H9 (cell line): ENCODE data around the gene TUSC7. TPM values are rescaled to one million over a fixed set of nuclear protein-coding genes. Genes with fewer than 3 reads are reported as not detected.

Source experiments
- DNase-seq: peaks from one replicate; pipeline ENCODE4 v3.0.0-alpha.2; 2017
- H2AFZ ChIP-seq: one replicate; pipeline ENCODE4 v1.6.1; 2013; ENCODE audit warnings: mild to moderate bottlenecking, low read length, control low read depth, moderate library complexity
- H2AK5ac ChIP-seq: 2 replicates; pipeline ENCODE4 v1.6.1; 2013; ENCODE audit warnings: low read length, control low read depth, mixed read lengths; ENCODE audit not compliant: insufficient read length
- H2BK120ac ChIP-seq: one replicate; pipeline ENCODE4 v1.6.1; 2013; ENCODE audit warnings: low read depth, mild to moderate bottlenecking, low read length, control low read depth, inconsistent platforms; ENCODE audit not compliant: poor library complexity, severe bottlenecking
- H2BK12ac ChIP-seq: 2 replicates; pipeline ENCODE4 v1.6.1; 2013; ENCODE audit warnings: low read length, control low read depth, mixed read lengths, low read depth; ENCODE audit not compliant: insufficient read length
- H2BK15ac ChIP-seq: 2 replicates; pipeline ENCODE4 v1.6.1; 2013; ENCODE audit warnings: low read depth, low read length, control low read depth
- H2BK20ac ChIP-seq: one replicate; pipeline ENCODE4 v1.6.1; 2013; ENCODE audit warnings: low read depth, mild to moderate bottlenecking, low read length, control low read depth, inconsistent platforms; ENCODE audit not compliant: poor library complexity, severe bottlenecking
- H2BK5ac ChIP-seq: 2 replicates; pipeline ENCODE4 v1.6.1; 2013; ENCODE audit warnings: low read length, control low read depth, mixed read lengths; ENCODE audit not compliant: insufficient read length
- H3K14ac ChIP-seq: 2 replicates; pipeline ENCODE4 v1.6.1; 2013; ENCODE audit warnings: low read length, control low read depth; ENCODE audit not compliant: insufficient read depth
- H3K18ac ChIP-seq: 2 replicates; pipeline ENCODE4 v1.6.1; 2013; ENCODE audit warnings: low read depth, mild to moderate bottlenecking, mixed read lengths, low read length, control low read depth; ENCODE audit not compliant: insufficient read length
- H3K23ac ChIP-seq: 2 replicates; pipeline ENCODE4 v1.6.1; 2013; ENCODE audit warnings: low read length, control low read depth, mixed read lengths, low read depth; ENCODE audit not compliant: insufficient read length
- H3K23me2 ChIP-seq: 2 replicates; pipeline ENCODE4 v1.6.1; 2013; ENCODE audit warnings: low read depth, mild to moderate bottlenecking, mixed read lengths, low read length, control low read depth; ENCODE audit not compliant: insufficient read length, poor library complexity, severe bottlenecking
- H3K27ac ChIP-seq: 2 replicates; pipeline ENCODE4 v1.5.1; 2013; ENCODE audit warnings: low read length, control low read depth, mixed read lengths, low read depth; ENCODE audit not compliant: insufficient read length
- H3K27me3 ChIP-seq: 2 replicates; pipeline ENCODE4 v1.6.1; 2013; ENCODE audit warnings: low read length, control low read depth, inconsistent platforms; ENCODE audit not compliant: insufficient read depth
- H3K4ac ChIP-seq: 2 replicates; pipeline ENCODE4 v1.6.1; 2013; ENCODE audit warnings: low read depth, mild to moderate bottlenecking, control low read depth, inconsistent platforms, low read length, moderate library complexity
- H3K4me1 ChIP-seq: 2 replicates; pipeline ENCODE4 v1.6.1; 2013; ENCODE audit warnings: low read length, control low read depth, inconsistent platforms; ENCODE audit not compliant: insufficient read depth
- H3K4me2 ChIP-seq: 2 replicates; pipeline ENCODE4 v1.6.1; 2013; ENCODE audit warnings: low read length, control low read depth, mixed read lengths; ENCODE audit not compliant: insufficient read length, insufficient read depth
- H3K56ac ChIP-seq: 2 replicates; pipeline ENCODE4 v1.6.1; 2013; ENCODE audit warnings: low read depth, mild to moderate bottlenecking, mixed read lengths, low read length, control low read depth; ENCODE audit not compliant: insufficient read length
- H3K79me1 ChIP-seq: 2 replicates; pipeline ENCODE4 v1.6.1; 2013; ENCODE audit warnings: low read depth, mild to moderate bottlenecking, moderate library complexity, low read length, control low read depth, inconsistent platforms; ENCODE audit not compliant: insufficient read depth, poor library complexity, severe bottlenecking
- H3K79me2 ChIP-seq: 2 replicates; pipeline ENCODE4 v1.6.1; 2013; ENCODE audit warnings: low read length, control low read depth, inconsistent platforms; ENCODE audit not compliant: insufficient read depth
- H3K9ac ChIP-seq: 2 replicates; pipeline ENCODE4 v1.6.1; 2013; ENCODE audit warnings: low read length, control low read depth, mixed read lengths; ENCODE audit not compliant: insufficient read length; ENCODE audit errors: extremely low read depth
- H3K9me3 ChIP-seq: one replicate; pipeline ENCODE4 v1.6.1; 2013; ENCODE audit warnings: low read depth, low read length, inconsistent platforms; ENCODE audit not compliant: control insufficient read depth
- H3T11ph ChIP-seq: one replicate; pipeline ENCODE4 v1.6.1; 2013; ENCODE audit warnings: mild to moderate bottlenecking, low read length, control low read depth, inconsistent platforms
- H4K20me1 ChIP-seq: one replicate; pipeline ENCODE4 v1.6.1; 2013; ENCODE audit not compliant: control insufficient read depth, insufficient read length, insufficient read depth
- H4K5ac ChIP-seq: 2 replicates; pipeline ENCODE4 v1.6.1; 2013; ENCODE audit warnings: low read depth, mild to moderate bottlenecking, mixed read lengths, low read length, control low read depth; ENCODE audit not compliant: insufficient read length
- H4K8ac ChIP-seq: replicated peaks from 2 replicates; pipeline ENCODE4 v1.6.1; 2013; ENCODE audit warnings: low read length, control low read depth, mixed read lengths, low read depth; ENCODE audit not compliant: insufficient read length
- H4K91ac ChIP-seq: 2 replicates; pipeline ENCODE4 v1.6.1; 2013; ENCODE audit warnings: low read depth, mild to moderate bottlenecking, moderate library complexity, mixed read lengths, low read length, control low read depth; ENCODE audit not compliant: insufficient read length
- H3K27ac Mint-ChIP-seq, 3 experiments: 2 replicates in 2 of 3; 3 replicates in 1 of 3; pipeline ENCODE4 v1.8.0; 2020 to 2021; ENCODE audit warnings: mixed read lengths in 3 of 3, mild to moderate bottlenecking in 1 of 3, moderate library complexity in 1 of 3
- H3K27me3 Mint-ChIP-seq: 2 replicates; pipeline ENCODE4 v1.8.0; 2021; ENCODE audit warnings: low read depth, mild to moderate bottlenecking, moderate library complexity, mixed read lengths
- H3K36me3 Mint-ChIP-seq, 3 experiments: 2 replicates in 2 of 3; 3 replicates in 1 of 3; pipeline ENCODE4 v1.8.0; 2020 to 2021; ENCODE audit warnings: low read depth in 3 of 3, mixed read lengths in 3 of 3; ENCODE audit not compliant: insufficient read depth in 1 of 3
- H3K4me1 Mint-ChIP-seq, 2 experiments: 2 replicates each; pipeline ENCODE4 v1.8.0; 2020; ENCODE audit warnings: mixed read lengths in 2 of 2
- H3K4me3 Mint-ChIP-seq, 2 experiments: 2 replicates in 1 of 2; 3 replicates in 1 of 2; pipeline ENCODE4 v1.8.0; 2020 to 2021; ENCODE audit warnings: mild to moderate bottlenecking in 2 of 2, mixed read lengths in 2 of 2, moderate library complexity in 1 of 2
- H3K9me3 Mint-ChIP-seq, 2 experiments: 2 replicates in 1 of 2; 3 replicates in 1 of 2; pipeline ENCODE4 v1.8.0; 2020; ENCODE audit warnings: mild to moderate bottlenecking in 2 of 2, mixed read lengths in 2 of 2, moderate library complexity in 1 of 2
- CTCF ChIP-seq: fragments of 200-600 bp; sonication (generic); conservative IDR thresholded peaks from 3 replicates; pipeline ENCODE4 v1.8.0; 2021; ENCODE audit warnings: antibody characterized with exemption, mild to moderate bottlenecking
- WGBS: extraction: QIAGEN DNeasy Blood & Tissue Kit; methylation state at CpG from one replicate; pipeline ENCODE4 v1.1.7; 2013; ENCODE audit warnings: missing lambda C conversion rate, low lambda C conversion rate, mixed read lengths; ENCODE audit not compliant: insufficient read length; ENCODE audit errors: extremely low coverage; 5-methylcytosine and 5-hydroxymethylcytosine counted together
- total RNA-seq: library from RNA; stranded (reverse); gene quantifications from 2 replicates; pipeline ENCODE4 v1.2.1, GENCODE V29; 2021

The TUSC7 gene
- total RNA-seq, 1 experiment from 2014 or later: not detected

GRCh38 chr3:116716490-116716889, 6.9 kb downstream of the TUSC7 start:
- H3K14ac ChIP-seq: no peak overlapping the region
- H4K20me1 ChIP-seq: no peaks in the 10 kb centered on the region
- no peaks in the 10 kb centered on the region for H3K79me2 ChIP-seq
- no peak overlapping the region for H4K5ac ChIP-seq
- WGBS: no CpG with 5 or more reads among the region's 4 CpGs
- no peak overlapping the region for H2AFZ ChIP-seq
- H2BK12ac ChIP-seq: no peak overlapping the region
- no peak overlapping the region for H2BK5ac ChIP-seq
- H3K4me2 ChIP-seq: no peak overlapping the region
- H3K9ac ChIP-seq: no peak overlapping the region
- H3K9me3 ChIP-seq: no peaks in the 10 kb centered on the region
- H2BK15ac ChIP-seq: no peak overlapping the region
- no peak overlapping the region for H2AK5ac ChIP-seq
- H2BK20ac ChIP-seq: no peak overlapping the region
- no peaks in the 10 kb centered on the region for H3K27me3 Mint-ChIP-seq
- DNase-seq: no peak
- no peak overlapping the region for H2BK120ac ChIP-seq
- no peaks in the 10 kb centered on the region for H3K36me3 Mint-ChIP-seq
- H3K56ac ChIP-seq: no peak overlapping the region
- no peak overlapping the region for H3K18ac ChIP-seq
- H3K9me3 Mint-ChIP-seq: no peaks in the 10 kb centered on the region
- no peak overlapping the region for H3K27ac ChIP-seq
- H3K79me1 ChIP-seq: no peaks in the 10 kb centered on the region
- H3T11ph ChIP-seq: no peak overlapping the region
- no peak overlapping the region for H4K91ac ChIP-seq
- no peak overlapping the region for H4K8ac ChIP-seq
- TF ChIP-seq CTCF: no peak
- no peaks in the 10 kb centered on the region for H3K27me3 ChIP-seq
- no peak overlapping the region for H3K4ac ChIP-seq
- no peak overlapping the region for H3K23ac ChIP-seq
- H3K27ac Mint-ChIP-seq: no peak overlapping the region; a peak in 1 of 7 replicates
- peaks cover 3 to 9% of the 10 kb centered on the region in 2 experiments; a peak in 3 of 4 replicates for H3K4me1 Mint-ChIP-seq
- no peaks in the 10 kb centered on the region for H3K23me2 ChIP-seq
- H3K4me1 ChIP-seq: no peaks in the 10 kb centered on the region
- H3K4me3 Mint-ChIP-seq: no peak overlapping the region
